ENCODE data around the gene GBA2. TPM values are rescaled to one million over a fixed set of nuclear protein-coding genes. Genes with fewer than 3 reads are reported as not detected.

The GBA2 gene
- total and polyA plus RNA-seq, 11 donors = 52.1 to 96.2 (median 65.5) TPM

GRCh38 chr9:35708146-35708545 is 40.9 kb downstream of the GBA2 start:
- intact Hi-C loops (cut with DNase I) = loop anchor here in 1 of 10 donors (5.0 kb wide), 1 partner anchor 46 kb away; no protein-coding TSS in a partner anchor
- Histone ChIP-seq H3K27ac (no peak overlapping the region), H3K9me3 (no peaks in the 10 kb centered on the region), H3K4me3 (no peak overlapping the region), H3K27me3 (no peaks in the 10 kb centered on the region), H3K4me1 (peaks cover 0 to 19% (median 0%) of the 10 kb centered on the region in 12 donors), H3K36me3 (peaks cover 13 to 100% (median 98%) of the 10 kb centered on the region in 9 donors)
- ATAC-seq (no peak), DNase-seq (peak in 1 of 5 donors; percentile 15)
- 89 to 96% (median 92%) methylated on average over 4 of the region's 4 CpGs for WGBS, 4 donors
- TF ChIP-seq POLR2A (IDR thresholded peaks at IDR 0.05) (no peak), CTCF (IDR thresholded peaks at IDR 0.05) (no peak)

- peaks cover 13 to 100% (median 98%) of the 10 kb centered on the region in 9 donors for H3K36me3 ChIP-seq
- no peak for ATAC-seq
- intact Hi-C loops (cut with DNase I) = loop anchor here in 1 of 10 donors (5.0 kb wide), 1 partner anchor 45 kb away; no protein-coding TSS in a partner anchor
- DNase-seq = peak in 2 of 5 donors; percentile 11
- no peak for TF ChIP-seq CTCF (IDR thresholded peaks at IDR 0.05)
- no peak for TF ChIP-seq POLR2A (IDR thresholded peaks at IDR 0.05)
- no peaks in the 10 kb centered on the region for H3K9me3 ChIP-seq
- peaks cover 0 to 19% (median 0%) of the 10 kb centered on the region in 12 donors for H3K4me1 ChIP-seq
- H3K27ac ChIP-seq = peak overlapping the region in 1 of 12 donors; percentile 13
- H3K27me3 ChIP-seq = no peaks in the 10 kb centered on the region
- WGBS, 4 donors = 86 to 97% (median 93%) methylated on average over 9 to 10 of the region's 10 CpGs
- H3K4me3 ChIP-seq = no peak overlapping the region
Observed at GRCh38 chr9:35706951-35707350, 42.1 kb downstream of the GBA2 start.

- 87 to 96% (median 94%) methylated on average over 3 to 7 of the region's 7 CpGs for WGBS, 4 donors
- Histone ChIP-seq H3K36me3 (peaks cover 13 to 100% (median 98%) of the 10 kb centered on the region in 9 donors), H3K27me3 (no peaks in the 10 kb centered on the region), H3K27ac (peak overlapping the region in 1 of 12 donors; percentile 21), H3K4me1 (peaks cover 0 to 16% (median under 1%) of the 10 kb centered on the region in 12 donors), H3K4me3 (no peak overlapping the region), H3K9me3 (no peaks in the 10 kb centered on the region)
- no peak for ATAC-seq
- DNase-seq = peak in 2 of 5 donors; percentile 14 to 18
- TF ChIP-seq CTCF (IDR thresholded peaks at IDR 0.05) = no peak
- TF ChIP-seq POLR2A (IDR thresholded peaks at IDR 0.05) = no peak
- intact Hi-C loops (cut with DNase I) = loop anchor here in 1 of 10 donors (5.0 kb wide), 1 partner anchor 44 kb away; no protein-coding TSS in a partner anchor
Observed at GRCh38 chr9:35705836-35706430, 43.1 kb downstream of the GBA2 start.

DNA sequence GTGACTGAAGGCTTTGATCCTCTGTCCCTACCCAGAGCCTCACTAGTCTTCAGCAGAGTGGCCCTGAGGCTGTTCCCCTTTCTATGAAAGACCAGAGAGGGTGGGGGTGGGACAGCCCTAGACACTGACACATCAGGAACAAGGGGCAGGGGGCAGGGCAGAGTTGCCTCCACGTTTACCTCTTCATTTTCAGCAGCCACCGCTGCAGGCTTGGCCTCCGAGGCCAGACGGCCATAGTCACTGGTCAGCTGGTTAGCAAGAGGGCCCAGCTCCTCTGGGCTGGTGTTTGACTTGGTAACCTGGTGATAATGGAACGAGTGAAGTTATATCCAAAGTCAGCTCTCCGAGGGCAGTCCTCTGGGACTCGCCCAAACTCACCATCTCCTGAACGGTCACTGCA is 43.7 kb downstream of the GBA2 start:
- peak overlapping the region in 2 of 12 donors; percentile 21 to 59 for H3K27ac ChIP-seq
- peak in 2 of 5 donors; percentile 10 to 14 for DNase-seq

More for the DNA sequence above, 43.7 kb downstream of the GBA2 start:
- 76 to 93% (median 88%) methylated on average over 8 of the region's 8 CpGs for WGBS, 4 donors
- TF ChIP-seq POLR2A (IDR thresholded peaks at IDR 0.05) = no peak
- TF ChIP-seq CTCF (IDR thresholded peaks at IDR 0.05) = no peak
- ATAC-seq = no peak
- H3K36me3 ChIP-seq = peaks cover 13 to 100% (median 98%) of the 10 kb centered on the region in 9 donors
- H3K4me3 ChIP-seq = no peak overlapping the region
- H3K27me3 ChIP-seq = no peaks in the 10 kb centered on the region
- H3K9me3 ChIP-seq = no peaks in the 10 kb centered on the region
- peaks cover 0 to 20% (median 1%) of the 10 kb centered on the region in 12 donors for H3K4me1 ChIP-seq
- intact Hi-C loops (cut with DNase I) = loop anchor here in 1 of 10 donors (5.0 kb wide), 1 partner anchor 43 kb away; no protein-coding TSS in a partner anchor

Data from heart left ventricle (tissue), 16 donors.